Peyer's patch (tissue), 4 donors: ENCODE results near the gene CADPS2.

Source experiments
- CTCF ChIP-seq, 6 experiments: fragments of 450-650 bp in 4 of 6; fragments of 200-600 bp in 2 of 6; sonication (generic) in 1 of 6; IDR thresholded peaks; one replicate each; pipeline ENCODE4 v1.5.1; 2017 to 2019; ENCODE audit warnings: antibody characterized with exemption in 6 of 6, mild to moderate bottlenecking in 3 of 6, moderate library complexity in 1 of 6
- POLR2A ChIP-seq, 2 donors: fragments of 450-650 bp; IDR thresholded peaks; one replicate each; pipeline ENCODE4 v1.5.1; 2017; ENCODE audit warnings: antibody characterized with exemption in 2 of 2, mild to moderate bottlenecking in 2 of 2, moderate library complexity in 2 of 2

GRCh38 chr7:122307228-122307621 is 579.0 kb downstream of the CADPS2 start:
- TF ChIP-seq CTCF (IDR thresholded peaks at IDR 0.05) (no peak), POLR2A (IDR thresholded peaks at IDR 0.05) (no peak)
